M059J (cell line): ENCODE results near the gene PHYH. TPM values are rescaled to one million over a fixed set of nuclear protein-coding genes. Genes with fewer than 3 reads are reported as not detected.

Experiments used
- total RNA-seq: library from RNA; depleted of rRNA; stranded (reverse); fragments of >200 nt; shearing (Covaris generic); gene quantifications from 2 replicates; pipeline ENCODE4 v1.2.3, GENCODE V29; 2014; rRNA removed

Gene PHYH
- total RNA-seq, 1 experiment from 2014 or later: 7.2 TPM

Other genes starting within 250 kb of the PHYH start
- gene OPTN, start 199.9 kb downstream of the PHYH start, total RNA-seq: 15.9 and 33.4 TPM in 2 replicates
- gene MCM10, start 138.5 kb downstream of the PHYH start, total RNA-seq: 9.4 and 11.6 TPM in 2 replicates
- gene UCMA, start 65.7 kb downstream of the PHYH start, total RNA-seq: not detected in 2 replicates
- gene SEPHS1, start 48.2 kb upstream of the PHYH start, total RNA-seq: 17.7 and 26.5 TPM in 2 replicates
- gene BEND7, start 228.9 kb upstream of the PHYH start, total RNA-seq: 0.79 and 1.5 TPM in 2 replicates